ENCODE data around the gene UCN3.

UCN3 gene, protein sequence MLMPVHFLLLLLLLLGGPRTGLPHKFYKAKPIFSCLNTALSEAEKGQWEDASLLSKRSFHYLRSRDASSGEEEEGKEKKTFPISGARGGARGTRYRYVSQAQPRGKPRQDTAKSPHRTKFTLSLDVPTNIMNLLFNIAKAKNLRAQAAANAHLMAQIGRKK

GRCh38 chr10:5364890-5365338 lies at the start of gene UCN3:
Gene UCN3 (plus strand): TSS chr10:5364966. CDS start chr10:5373721, 8,755 bp downstream.
- Histone ChIP-seq H3K4me1 (ENCODE audit: control insufficient read depth, insufficient read depth, low read length) (no peaks in the 10 kb centered on the region; the same call in 1 of the 2 replicates), H3K27ac (ENCODE audit: extremely low read depth, low read depth, low read length) (no peak within 1 kb of the TSS), H3K36me3 (ENCODE audit: control insufficient read depth in 2 of 2, insufficient read depth in 1 of 2, low read length in 2 of 2) (no peaks in the 10 kb centered on the region), H3K9me3 (ENCODE audit: control insufficient read depth, insufficient read depth, low read depth, low read length) (no peaks in the 10 kb centered on the region), H3K4me3 (ENCODE audit: low read depth, low read length) (no peak within 1 kb of the TSS)
- TF ChIP-seq ZSCAN30 (tag by site-specific recombination; IDR thresholded peaks at IDR 0.05) (no peak), KLF9 (tag by site-specific recombination; IDR thresholded peaks at IDR 0.05; ENCODE audit: low read depth) (no peak), ZBTB7A (tag by site-specific recombination; IDR thresholded peaks at IDR 0.05; ENCODE audit: low read depth) (no peak), ZNF354C (tag by site-specific recombination; IDR thresholded peaks at IDR 0.05; ENCODE audit: borderline replicate concordance, low read depth) (no peak), ZNF654 (tag by site-specific recombination; IDR thresholded peaks at IDR 0.05; ENCODE audit: low read depth) (no peak), ZNF155 (tag by site-specific recombination; IDR thresholded peaks at IDR 0.05) (no peak), HIC1 (tag by site-specific recombination; IDR thresholded peaks at IDR 0.05) (no peak), ZNF585B (tag by site-specific recombination; IDR thresholded peaks at IDR 0.05) (no peak), ZNF169 (tag by site-specific recombination; IDR thresholded peaks at IDR 0.05) (no peak), ZNF266 (tag by site-specific recombination; IDR thresholded peaks at IDR 0.05; ENCODE audit: low read depth) (no peak), ZSCAN16 (tag by site-specific recombination; IDR thresholded peaks at IDR 0.05) (no peak), ZNF391 (tag by site-specific recombination; IDR thresholded peaks at IDR 0.05; ENCODE audit: borderline replicate concordance, low read depth) (no peak), OVOL3 (tag by site-specific recombination; IDR thresholded peaks at IDR 0.05) (no peak), ZFP3 (tag by site-specific recombination; IDR thresholded peaks at IDR 0.05; ENCODE audit: low read depth) (no peak), ZNF341 (tag by site-specific recombination; IDR thresholded peaks at IDR 0.05; ENCODE audit: low read depth) (no peak), YY1 (tag by site-specific recombination; IDR thresholded peaks at IDR 0.05) (no peak), ZNF513 (tag by site-specific recombination; IDR thresholded peaks at IDR 0.05) (no peak), HOXC10 (CRISPR knock-in tag; IDR thresholded peaks at IDR 0.05) (no peak)
- TF ChIP-seq, protein P1, sequence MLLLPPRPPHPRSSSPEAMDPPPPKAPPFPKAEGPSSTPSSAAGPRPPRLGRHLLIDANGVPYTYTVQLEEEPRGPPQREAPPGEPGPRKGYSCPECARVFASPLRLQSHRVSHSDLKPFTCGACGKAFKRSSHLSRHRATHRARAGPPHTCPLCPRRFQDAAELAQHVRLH (tag by site-specific recombination; IDR thresholded peaks at IDR 0.05) = no peak
- ChIA-PET POLR2A (no interaction called here), CTCF (interaction anchor here (0.6 kb wide), 2 partner anchors 120 to 514 kb away, joined by 3 to 5 read pairs; no protein-coding TSS in a partner anchor)

- H3K4me1 ChIP-seq (ENCODE audit: control insufficient read depth, insufficient read depth, low read length) = no peaks in the 10 kb centered on the region
- ChIA-PET CTCF (interaction anchor here (0.7 to 1.0 kb wide), 3 partner anchors 34 to 293 kb away, joined by 3 to 4 read pairs (median 3); no protein-coding TSS in a partner anchor), POLR2A (no interaction called here)
- H3K4me3 ChIP-seq (ENCODE audit: low read depth, low read length) = no peak overlapping the region
- H3K9me3 ChIP-seq (ENCODE audit: control insufficient read depth, insufficient read depth, low read depth, low read length) = no peaks in the 10 kb centered on the region
- H3K27ac ChIP-seq (ENCODE audit: extremely low read depth, low read depth, low read length) = no peak overlapping the region
- no peaks in the 10 kb centered on the region for H3K36me3 ChIP-seq (ENCODE audit: control insufficient read depth in 2 of 2, insufficient read depth in 1 of 2, low read length in 2 of 2)
- peak; percentile 48; the same call in 1 of the 2 replicates for TF ChIP-seq ZNF660 (tag by site-specific recombination; IDR thresholded peaks at IDR 0.05)
- no peak for TF ChIP-seq ZNF623 (tag by site-specific recombination; IDR thresholded peaks at IDR 0.05)
- TF ChIP-seq GLIS2 (tag by site-specific recombination; IDR thresholded peaks at IDR 0.05) = peak; percentile 37; the same call in 1 of the 2 replicates
- TF ChIP-seq, protein P2, sequence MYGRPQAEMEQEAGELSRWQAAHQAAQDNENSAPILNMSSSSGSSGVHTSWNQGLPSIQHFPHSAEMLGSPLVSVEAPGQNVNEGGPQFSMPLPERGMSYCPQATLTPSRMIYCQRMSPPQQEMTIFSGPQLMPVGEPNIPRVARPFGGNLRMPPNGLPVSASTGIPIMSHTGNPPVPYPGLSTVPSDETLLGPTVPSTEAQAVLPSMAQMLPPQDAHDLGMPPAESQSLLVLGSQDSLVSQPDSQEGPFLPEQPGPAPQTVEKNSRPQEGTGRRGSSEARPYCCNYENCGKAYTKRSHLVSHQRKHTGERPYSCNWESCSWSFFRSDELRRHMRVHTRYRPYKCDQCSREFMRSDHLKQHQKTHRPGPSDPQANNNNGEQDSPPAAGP (tag by site-specific recombination; IDR thresholded peaks at IDR 0.05) = 0 out of 2 replicates have a peak, but pooled peaks have one; percentile 39
- peak; percentile 38; the same call in 1 of the 2 replicates for TF ChIP-seq ZEB2 (tag by site-specific recombination; IDR thresholded peaks at IDR 0.05)
- TF ChIP-seq ZBTB21 (tag by site-specific recombination; IDR thresholded peaks at IDR 0.05) = peak; percentile 83
- 0 out of 2 replicates have a peak, but pooled peaks have one; percentile 76 for TF ChIP-seq ZNF184 (tag by site-specific recombination; IDR thresholded peaks at IDR 0.05)
- TF ChIP-seq ATF2 (tag by site-specific recombination; IDR thresholded peaks at IDR 0.05; ENCODE audit: low read depth) = 0 out of 2 replicates have a peak, but pooled peaks have one; percentile 10
- TF ChIP-seq ZNF146 (tag by site-specific recombination; IDR thresholded peaks at IDR 0.05) = no peak
- TF ChIP-seq ZNF629 (tag by site-specific recombination; IDR thresholded peaks at IDR 0.05) = peak; percentile 83
- TF ChIP-seq REPIN1 (tag by site-specific recombination; IDR thresholded peaks at IDR 0.05; ENCODE audit: low read depth) = no peak
Measured at GRCh38 chr10:5317547-5318107, 47.1 kb upstream of the UCN3 start.

All from HEK293 (cell line).